ENCODE measurements around the gene PCNT.

The PCNT gene

DNA sequence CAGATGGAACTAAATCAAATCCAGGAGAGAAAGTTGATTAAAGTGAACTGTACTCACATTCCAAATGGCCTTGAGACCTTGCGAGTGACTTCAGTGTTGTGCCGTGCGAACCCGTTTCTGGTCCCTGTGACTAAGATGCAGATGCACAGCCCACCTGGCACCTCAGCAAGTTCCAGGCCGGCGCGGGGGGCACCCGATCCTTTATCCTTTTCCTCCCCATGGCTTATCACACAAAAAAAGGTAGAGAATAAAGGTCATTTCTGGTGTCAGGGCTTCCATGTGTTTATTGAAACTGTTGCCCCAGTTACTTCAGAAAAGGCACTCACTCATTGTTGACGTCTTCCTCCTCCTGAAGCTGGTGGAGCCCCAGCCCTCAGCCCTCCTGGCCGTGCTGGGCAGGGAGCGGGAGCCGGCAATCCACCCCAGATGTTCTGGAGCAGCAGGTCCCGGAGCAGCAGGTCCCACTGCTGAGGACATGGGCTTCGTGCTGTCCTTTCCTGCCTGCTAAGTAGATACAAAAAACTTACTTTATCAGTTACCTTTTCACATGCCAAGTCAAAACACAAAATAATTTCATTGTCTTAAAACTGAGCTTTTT, 53.0 kb downstream of the PCNT start:
- Histone ChIP-seq H3K9me3 (ENCODE audit: control insufficient read depth in 5 of 5, low read length in 5 of 5) (peaks cover 0 to 2% (median 0%) of the 10 kb centered on the region in 5 donors), H3K27me3 (ENCODE audit: control insufficient read depth in 5 of 5, insufficient read depth in 4 of 5, low read length in 5 of 5) (no peaks in the 10 kb centered on the region), H3K4me1 (ENCODE audit: control insufficient read depth in 5 of 5, insufficient read depth in 5 of 5, low read length in 5 of 5) (no peaks in the 10 kb centered on the region), H3K9ac (ENCODE audit: low read length in 5 of 5) (no peak overlapping the region), H3K36me3 (ENCODE audit: control insufficient read depth in 5 of 5, insufficient read depth in 5 of 5, low read length in 5 of 5) (peaks cover 0 to 27% (median 15%) of the 10 kb centered on the region in 5 donors), H3K27ac (ENCODE audit: low read depth, low read length) (no peak overlapping the region), H3K4me3 (ENCODE audit: low read depth in 1 of 5, low read length in 5 of 5) (no peak overlapping the region)

DNA sequence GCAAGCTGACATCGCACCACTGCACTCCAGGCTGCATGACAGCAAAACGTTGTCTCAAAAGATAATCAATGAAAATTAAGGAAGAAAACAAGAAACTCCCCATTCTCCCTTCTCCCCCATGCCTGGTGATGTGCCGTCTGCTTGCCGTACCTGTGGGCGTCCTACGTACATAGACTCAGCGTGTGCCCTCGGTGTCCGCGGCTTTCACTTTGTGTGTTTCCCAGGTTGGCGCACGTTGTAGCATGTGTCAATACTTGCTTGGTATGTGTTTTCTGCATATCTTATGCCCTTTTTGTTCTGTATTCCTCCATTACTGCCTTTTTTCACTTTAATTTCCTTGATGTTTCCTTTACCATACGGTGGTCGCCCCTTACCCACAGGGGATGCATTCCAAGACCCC, 53.8 kb downstream of the PCNT start:
- no peak overlapping the region for H3K4me3 ChIP-seq (ENCODE audit: low read depth in 1 of 5, low read length in 5 of 5)
- H3K36me3 ChIP-seq (ENCODE audit: control insufficient read depth in 5 of 5, insufficient read depth in 5 of 5, low read length in 5 of 5): peaks cover 0 to 29% (median 17%) of the 10 kb centered on the region in 5 donors

DNA sequence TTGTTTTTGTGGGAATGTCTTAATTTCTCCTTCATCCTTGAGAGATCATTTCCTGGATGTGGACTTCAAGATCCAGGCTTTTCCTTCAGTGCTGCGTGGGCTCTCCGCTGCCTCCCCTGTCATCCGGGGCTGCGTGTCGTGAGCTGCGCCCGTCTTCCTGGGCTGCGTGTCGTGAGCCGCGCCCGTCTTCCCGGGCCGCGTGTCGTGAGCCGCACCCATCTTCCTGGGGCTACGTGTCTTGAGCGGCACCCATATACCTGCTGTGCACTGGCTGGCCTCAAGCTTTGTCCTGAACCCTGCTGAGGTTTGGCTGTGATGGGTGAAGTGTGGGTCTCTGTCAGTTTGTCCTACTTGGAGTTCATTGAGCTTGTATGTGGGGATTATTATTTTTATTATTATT, 55.1 kb downstream of the PCNT start:
- Histone ChIP-seq H3K9ac (ENCODE audit: low read length in 5 of 5) (no peak overlapping the region), H3K4me1 (ENCODE audit: control insufficient read depth in 5 of 5, insufficient read depth in 5 of 5, low read length in 5 of 5) (no peaks in the 10 kb centered on the region), H3K36me3 (ENCODE audit: control insufficient read depth in 5 of 5, insufficient read depth in 5 of 5, low read length in 5 of 5) (peaks cover 0 to 27% (median 19%) of the 10 kb centered on the region in 5 donors), H3K27me3 (ENCODE audit: control insufficient read depth in 5 of 5, insufficient read depth in 4 of 5, low read length in 5 of 5) (no peaks in the 10 kb centered on the region), H3K4me3 (ENCODE audit: low read depth in 1 of 5, low read length in 5 of 5) (no peak overlapping the region), H3K27ac (ENCODE audit: low read depth, low read length) (no peak overlapping the region), H3K9me3 (ENCODE audit: control insufficient read depth in 5 of 5, low read length in 5 of 5) (peaks cover 0 to 4% (median 0%) of the 10 kb centered on the region in 5 donors)

More for the DNA sequence above, 53.8 kb downstream of the PCNT start:
- no peaks in the 10 kb centered on the region for H3K4me1 ChIP-seq (ENCODE audit: control insufficient read depth in 5 of 5, insufficient read depth in 5 of 5, low read length in 5 of 5)
- H3K27ac ChIP-seq (ENCODE audit: low read depth, low read length): no peak overlapping the region
- H3K9me3 ChIP-seq (ENCODE audit: control insufficient read depth in 5 of 5, low read length in 5 of 5): peaks cover 0 to 3% (median 0%) of the 10 kb centered on the region in 5 donors
- no peaks in the 10 kb centered on the region for H3K27me3 ChIP-seq (ENCODE audit: control insufficient read depth in 5 of 5, insufficient read depth in 4 of 5, low read length in 5 of 5)
- no peak overlapping the region for H3K9ac ChIP-seq (ENCODE audit: low read length in 5 of 5)

- Histone ChIP-seq H3K27me3 (ENCODE audit: control insufficient read depth in 5 of 5, insufficient read depth in 4 of 5, low read length in 5 of 5) (no peaks in the 10 kb centered on the region), H3K36me3 (ENCODE audit: control insufficient read depth in 5 of 5, insufficient read depth in 5 of 5, low read length in 5 of 5) (peaks cover 0 to 29% (median 24%) of the 10 kb centered on the region in 5 donors), H3K9ac (ENCODE audit: low read length in 5 of 5) (no peak overlapping the region), H3K27ac (ENCODE audit: low read depth, low read length) (no peak overlapping the region), H3K4me1 (ENCODE audit: control insufficient read depth in 5 of 5, insufficient read depth in 5 of 5, low read length in 5 of 5) (no peaks in the 10 kb centered on the region), H3K9me3 (ENCODE audit: control insufficient read depth in 5 of 5, low read length in 5 of 5) (peaks cover 0 to 4% (median 0%) of the 10 kb centered on the region in 5 donors), H3K4me3 (ENCODE audit: low read depth in 1 of 5, low read length in 5 of 5) (no peak overlapping the region)
These were observed 55.7 kb downstream of the PCNT start for GRCh38 chr21:46379691-46380090.

- Histone ChIP-seq H3K27ac (ENCODE audit: low read depth, low read length) (no peak overlapping the region), H3K9ac (ENCODE audit: low read length in 5 of 5) (no peak overlapping the region), H3K9me3 (ENCODE audit: control insufficient read depth in 5 of 5, low read length in 5 of 5) (peaks cover 0 to 4% (median 0%) of the 10 kb centered on the region in 5 donors)
These were observed 57.6 kb downstream of the PCNT start for GRCh38 chr21:46381541-46381940.

DNA sequence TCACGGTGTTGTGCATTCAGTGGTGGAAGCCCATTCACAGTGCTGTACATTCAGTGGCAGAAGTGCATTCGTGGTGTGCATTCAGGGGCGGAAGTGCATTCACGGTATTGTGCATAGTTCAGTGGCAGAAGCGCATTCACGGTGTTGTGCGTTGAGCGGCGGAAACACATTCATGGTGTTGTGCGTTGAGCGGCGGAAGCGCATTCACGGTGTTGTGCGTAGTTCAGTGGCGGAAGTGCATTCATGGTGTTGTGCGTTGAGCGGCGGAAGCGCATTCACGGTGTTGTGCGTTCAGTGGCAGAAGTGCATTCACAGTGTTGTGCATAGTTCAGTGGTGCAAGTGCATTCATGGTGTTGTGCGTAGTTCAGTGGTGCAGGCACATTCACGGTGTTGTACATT, 60.6 kb downstream of the PCNT start:
- no peaks in the 10 kb centered on the region for H3K4me1 ChIP-seq (ENCODE audit: control insufficient read depth in 5 of 5, insufficient read depth in 5 of 5, low read length in 5 of 5)
- H3K9ac ChIP-seq (ENCODE audit: low read length in 5 of 5): no peak overlapping the region
- peaks cover 0 to 4% (median 0%) of the 10 kb centered on the region in 5 donors for H3K9me3 ChIP-seq (ENCODE audit: control insufficient read depth in 5 of 5, low read length in 5 of 5)
- peaks cover 0 to 57% (median 48%) of the 10 kb centered on the region in 5 donors for H3K36me3 ChIP-seq (ENCODE audit: control insufficient read depth in 5 of 5, insufficient read depth in 5 of 5, low read length in 5 of 5)
- no peaks in the 10 kb centered on the region for H3K27me3 ChIP-seq (ENCODE audit: control insufficient read depth in 5 of 5, insufficient read depth in 4 of 5, low read length in 5 of 5)
- H3K4me3 ChIP-seq (ENCODE audit: low read depth in 1 of 5, low read length in 5 of 5): no peak overlapping the region
- H3K27ac ChIP-seq (ENCODE audit: low read depth, low read length): no peak overlapping the region

More at GRCh38 chr21:46381541-46381940, 57.6 kb downstream of the PCNT start:
- no peaks in the 10 kb centered on the region for H3K4me1 ChIP-seq (ENCODE audit: control insufficient read depth in 5 of 5, insufficient read depth in 5 of 5, low read length in 5 of 5)
- H3K36me3 ChIP-seq (ENCODE audit: control insufficient read depth in 5 of 5, insufficient read depth in 5 of 5, low read length in 5 of 5): peaks cover 0 to 39% (median 35%) of the 10 kb centered on the region in 5 donors
- no peaks in the 10 kb centered on the region for H3K27me3 ChIP-seq (ENCODE audit: control insufficient read depth in 5 of 5, insufficient read depth in 4 of 5, low read length in 5 of 5)
- H3K4me3 ChIP-seq (ENCODE audit: low read depth in 1 of 5, low read length in 5 of 5): no peak overlapping the region

DNA sequence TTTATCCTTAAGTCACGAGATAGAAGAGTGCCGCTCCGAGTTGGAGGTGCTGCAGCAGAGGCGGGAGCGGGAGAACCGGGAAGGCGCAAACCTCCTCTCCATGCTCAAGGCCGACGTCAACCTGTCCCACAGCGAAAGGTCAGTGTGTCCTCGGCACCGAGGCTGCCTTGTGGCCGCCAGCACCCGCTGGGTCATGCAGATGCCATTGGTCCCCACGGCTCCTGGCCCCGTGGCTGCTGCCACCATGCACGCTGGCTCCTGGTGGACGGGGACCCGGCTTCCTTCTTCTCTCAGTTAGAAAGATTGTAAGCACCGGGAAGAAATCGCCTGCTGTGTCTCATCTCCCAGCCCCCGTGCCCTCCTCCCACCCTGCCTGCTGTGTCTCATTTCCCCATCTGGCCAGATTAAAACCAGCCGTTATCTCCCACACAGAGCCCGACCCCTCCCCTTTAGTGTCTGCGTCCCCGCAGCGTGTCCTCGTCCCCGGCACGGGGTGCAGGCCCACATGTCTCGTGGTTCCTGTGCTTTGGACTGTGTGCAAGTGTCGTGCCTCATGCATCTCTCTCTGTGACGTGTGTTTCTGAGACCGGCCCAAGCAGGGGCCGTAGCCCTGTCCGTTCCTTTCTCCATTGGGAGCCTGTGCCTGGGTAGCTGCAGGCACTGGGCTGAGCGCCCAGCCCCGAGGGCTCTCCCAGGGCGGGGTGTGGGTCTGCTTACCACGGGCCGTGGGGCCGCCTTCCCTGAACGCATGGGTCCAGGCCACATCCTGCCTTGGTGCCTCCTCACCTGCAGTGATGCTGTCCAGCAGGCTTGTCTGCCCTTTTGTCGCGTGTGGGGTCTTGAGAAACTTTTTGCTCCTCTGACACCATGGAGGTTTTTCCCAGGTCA, 62.1 kb downstream of the PCNT start:
- H3K9me3 ChIP-seq (ENCODE audit: control insufficient read depth in 5 of 5, low read length in 5 of 5): peaks cover 0 to 4% (median 0%) of the 10 kb centered on the region in 5 donors
- no peak overlapping the region for H3K4me3 ChIP-seq (ENCODE audit: low read depth in 1 of 5, low read length in 5 of 5)
- no peaks in the 10 kb centered on the region for H3K27me3 ChIP-seq (ENCODE audit: control insufficient read depth in 5 of 5, insufficient read depth in 4 of 5, low read length in 5 of 5)
- H3K36me3 ChIP-seq (ENCODE audit: control insufficient read depth in 5 of 5, insufficient read depth in 5 of 5, low read length in 5 of 5): peaks cover 0 to 70% (median 57%) of the 10 kb centered on the region in 5 donors
- H3K4me1 ChIP-seq (ENCODE audit: control insufficient read depth in 5 of 5, insufficient read depth in 5 of 5, low read length in 5 of 5): no peaks in the 10 kb centered on the region
- no peak overlapping the region for H3K9ac ChIP-seq (ENCODE audit: low read length in 5 of 5)
- no peak overlapping the region for H3K27ac ChIP-seq (ENCODE audit: low read depth, low read length)

GRCh38 chr21:46386734-46387088, 62.8 kb downstream of the PCNT start:
- no peak overlapping the region for H3K4me3 ChIP-seq (ENCODE audit: low read depth in 1 of 5, low read length in 5 of 5)
- H3K36me3 ChIP-seq (ENCODE audit: control insufficient read depth in 5 of 5, insufficient read depth in 5 of 5, low read length in 5 of 5): peaks cover 0 to 74% (median 60%) of the 10 kb centered on the region in 5 donors
- no peak overlapping the region for H3K9ac ChIP-seq (ENCODE audit: low read length in 5 of 5)
- no peaks in the 10 kb centered on the region for H3K27me3 ChIP-seq (ENCODE audit: control insufficient read depth in 5 of 5, insufficient read depth in 4 of 5, low read length in 5 of 5)
- H3K9me3 ChIP-seq (ENCODE audit: control insufficient read depth in 5 of 5, low read length in 5 of 5): peaks cover 0 to 4% (median 0%) of the 10 kb centered on the region in 5 donors
- H3K27ac ChIP-seq (ENCODE audit: low read depth, low read length): no peak overlapping the region
- no peaks in the 10 kb centered on the region for H3K4me1 ChIP-seq (ENCODE audit: control insufficient read depth in 5 of 5, insufficient read depth in 5 of 5, low read length in 5 of 5)

- Histone ChIP-seq H3K27me3 (ENCODE audit: control insufficient read depth in 5 of 5, insufficient read depth in 4 of 5, low read length in 5 of 5) (no peaks in the 10 kb centered on the region), H3K4me3 (ENCODE audit: low read depth in 1 of 5, low read length in 5 of 5) (no peak overlapping the region), H3K9ac (ENCODE audit: low read length in 5 of 5) (no peak overlapping the region), H3K4me1 (ENCODE audit: control insufficient read depth in 5 of 5, insufficient read depth in 5 of 5, low read length in 5 of 5) (peaks cover 0 to 9% (median 5%) of the 10 kb centered on the region in 5 donors), H3K36me3 (ENCODE audit: control insufficient read depth in 5 of 5, insufficient read depth in 5 of 5, low read length in 5 of 5) (peaks cover 0 to 70% (median 54%) of the 10 kb centered on the region in 5 donors), H3K9me3 (ENCODE audit: control insufficient read depth in 5 of 5, low read length in 5 of 5) (no peaks in the 10 kb centered on the region), H3K27ac (ENCODE audit: low read depth, low read length) (no peak overlapping the region)
These were observed 64.4 kb downstream of the PCNT start for GRCh38 chr21:46388206-46388880.
